Liver (tissue), 3 donors: ENCODE measurements around the gene KCNQ5.

Experiments used
- ATF3 ChIP-seq: IDR thresholded peaks from 2 replicates; pipeline ENCODE4 v1.6.1; 2016; ENCODE audit warnings: antibody characterized with exemption
- CTCF ChIP-seq: fragments of 150-350 bp; IDR thresholded peaks from 2 replicates; pipeline ENCODE4 v1.5.1; 2017; ENCODE audit warnings: improper control_type of control experiment, low read depth, low read length; ENCODE audit not compliant: missing input control
- EGR1 ChIP-seq, 2 donors: IDR thresholded peaks; 2 replicates each; pipeline ENCODE4 v1.6.1; 2016 to 2018; ENCODE audit warnings: antibody characterized with exemption in 2 of 2, low read depth in 2 of 2
- FOXA1 ChIP-seq: IDR thresholded peaks from 2 replicates; pipeline ENCODE4 v1.6.1; 2016; ENCODE audit warnings: antibody characterized with exemption
- FOXA2 ChIP-seq: IDR thresholded peaks from 2 replicates; pipeline ENCODE4 v1.6.1; 2016; ENCODE audit warnings: antibody characterized with exemption
- GABPA ChIP-seq, 2 donors: IDR thresholded peaks in 1 of 2; conservative IDR thresholded peaks in 1 of 2; 2 replicates each; pipeline ENCODE4 v1.6.1; 2016; ENCODE audit warnings: antibody characterized with exemption in 2 of 2, mild to moderate bottlenecking in 1 of 2, moderate library complexity in 1 of 2
- JUND ChIP-seq, 2 donors: IDR thresholded peaks; 2 replicates each; pipeline ENCODE4 v1.6.1; 2016; ENCODE audit warnings: antibody characterized with exemption in 2 of 2
- MAX ChIP-seq: IDR thresholded peaks from 2 replicates; pipeline ENCODE4 v1.6.1; 2016; ENCODE audit warnings: antibody characterized with exemption
- REST ChIP-seq: IDR thresholded peaks from 2 replicates; pipeline ENCODE4 v1.6.1; 2016; ENCODE audit warnings: antibody characterized with exemption, mild to moderate bottlenecking
- SP1 ChIP-seq: IDR thresholded peaks from 2 replicates; pipeline ENCODE4 v1.6.1; 2018; ENCODE audit warnings: antibody characterized with exemption, mild to moderate bottlenecking
- ZBTB33 ChIP-seq: IDR thresholded peaks from 2 replicates; pipeline ENCODE4 v1.6.1; 2016; ENCODE audit warnings: antibody characterized with exemption
- donor health status: healthy.
- donor health status: healthy.

GRCh38 chr6:72890233-72890632, 268.4 kb downstream of the KCNQ5 start:
- TF ChIP-seq CTCF (no peak), GABPA (IDR thresholded peaks at IDR 0.05 in 1 of 2, conservative IDR thresholded peaks at IDR 0.05 in 1 of 2) (no peak), EGR1 (IDR thresholded peaks at IDR 0.05; ENCODE audit: low read depth in 2 of 2) (no peak), ATF3 (no peak), SP1 (no peak), REST (no peak), ZBTB33 (no peak), MAX (no peak), FOXA2 (no peak), FOXA1 (no peak), JUND (IDR thresholded peaks at IDR 0.05) (no peak)
